IMR-90 (cell line): Measurements from ENCODE around the gene ME3. TPM values are rescaled to one million over a fixed set of nuclear protein-coding genes. Genes with fewer than 3 reads are reported as not detected.

ENCODE experiments used
- ATAC-seq: fragments of 200-7000 bp; cut with Tn5 transposase; 2 replicates; pipeline ENCODE4 v1.9.1; 2020; ENCODE audit warnings: low read depth, mild to moderate bottlenecking, moderate library complexity
- BruUV-seq: library from RNA; stranded (reverse); fragments of 400-500 nt; replicated peaks from 2 replicates; lab custom pipeline; 2021; lab: Mats Ljungman, UMichigan
- CTCF ChIA-PET: fragments of 300-600 bp; formaldehyde crosslinking; extraction: SDS; loops from one replicate; lab custom pipeline; 2021; ENCODE audit warnings: antibody characterized with exemption; lab: Yijun Ruan, JAX
- POLR2A ChIA-PET: fragments of 300-600 bp; sonication (Branson Sonifier 250); formaldehyde crosslinking; loops from one replicate; lab custom pipeline; 2022; ENCODE audit warnings: antibody characterized with exemption; ENCODE audit not compliant: unreplicated experiment; lab: Charles Lee
- DNase-seq: peaks from one replicate; pipeline ENCODE4 v3.0.0; 2013
- H2AFZ ChIP-seq: replicated peaks from 2 replicates; pipeline ENCODE3; 2013; ENCODE audit warnings: low read length, mild to moderate bottlenecking; ENCODE audit not compliant: poor library complexity
- H2AK5ac ChIP-seq: 2 replicates; pipeline ENCODE4 v1.6.1; 2013; ENCODE audit warnings: low read depth, low read length, inconsistent platforms
- H2AK9ac ChIP-seq: replicated peaks from 2 replicates; pipeline ENCODE3; 2013; ENCODE audit warnings: mild to moderate bottlenecking, low read depth, low read length, moderate library complexity; ENCODE audit not compliant: poor library complexity
- H2BK120ac ChIP-seq: 2 replicates; pipeline ENCODE4 v1.6.1; 2013; ENCODE audit warnings: low read depth, low read length, inconsistent platforms
- H2BK15ac ChIP-seq: 3 replicates; pipeline ENCODE4 v1.6.1; 2013; ENCODE audit warnings: low read depth, low read length, inconsistent platforms
- H2BK20ac ChIP-seq: 2 replicates; pipeline ENCODE4 v1.6.1; 2013; ENCODE audit warnings: low read depth, mild to moderate bottlenecking, inconsistent platforms, low read length, moderate library complexity
- H2BK5ac ChIP-seq: 2 replicates; pipeline ENCODE4 v1.6.1; 2013; ENCODE audit warnings: mild to moderate bottlenecking, low read depth, low read length, inconsistent platforms; ENCODE audit not compliant: poor library complexity, severe bottlenecking
- H3K14ac ChIP-seq: replicated peaks from 2 replicates; pipeline ENCODE4 v1.6.1; 2013; ENCODE audit warnings: low read depth, low read length, inconsistent platforms
- H3K18ac ChIP-seq: 2 replicates; pipeline ENCODE4 v1.6.1; 2013; ENCODE audit warnings: low read depth, low read length, control low read depth
- H3K23ac ChIP-seq: 2 replicates; pipeline ENCODE4 v1.6.1; 2013; ENCODE audit warnings: low read depth, low read length, inconsistent platforms
- H3K27ac ChIP-seq: 2 replicates; pipeline ENCODE4 v1.5.1; 2013; ENCODE audit warnings: mild to moderate bottlenecking, control low read depth, low read length; ENCODE audit not compliant: insufficient read depth
- H3K27me3 ChIP-seq: 2 replicates; pipeline ENCODE4 v1.6.1; 2013; ENCODE audit warnings: low read length; ENCODE audit not compliant: control insufficient read depth, insufficient read depth
- H3K36me3 ChIP-seq: 2 replicates; pipeline ENCODE4 v1.6.1; 2013; ENCODE audit warnings: low read length, mixed read lengths; ENCODE audit not compliant: control insufficient read depth, insufficient read depth
- H3K4ac ChIP-seq: 2 replicates; pipeline ENCODE4 v1.6.1; 2013; ENCODE audit warnings: low read depth, low read length, inconsistent platforms
- H3K4me1 ChIP-seq: 2 replicates; pipeline ENCODE4 v1.6.1; 2013; ENCODE audit warnings: low read length, mixed read lengths; ENCODE audit not compliant: control insufficient read depth, insufficient read depth
- H3K4me2 ChIP-seq: 2 replicates; pipeline ENCODE4 v1.6.1; 2013; ENCODE audit warnings: low read depth, mild to moderate bottlenecking, control low read depth, low read length, moderate library complexity
- H3K4me3 ChIP-seq: 2 replicates; pipeline ENCODE4 v1.5.1; 2013; ENCODE audit warnings: low read depth, mild to moderate bottlenecking, control low read depth, low read length, moderate library complexity; ENCODE audit not compliant: insufficient read depth
- H3K56ac ChIP-seq: 2 replicates; pipeline ENCODE4 v1.6.1; 2013; ENCODE audit warnings: low read length, inconsistent platforms; ENCODE audit not compliant: insufficient read depth; ENCODE audit errors: extremely low read depth
- H3K79me1 ChIP-seq, 2 experiments: 2 replicates each; pipeline ENCODE4 v1.6.1; 2013; ENCODE audit warnings: low read length in 2 of 2, inconsistent platforms in 1 of 2, low read depth in 1 of 2
- H3K9ac ChIP-seq: 2 replicates; pipeline ENCODE4 v1.6.1; 2013; ENCODE audit warnings: low read depth, low read length, control low read depth
- H3K9me1 ChIP-seq: 2 replicates; pipeline ENCODE4 v1.6.1; 2013; ENCODE audit warnings: low read length, inconsistent platforms; ENCODE audit not compliant: insufficient read depth
- H3K9me3 ChIP-seq: 2 replicates; pipeline ENCODE4 v1.6.1; 2013; ENCODE audit warnings: low read length; ENCODE audit not compliant: control insufficient read depth, insufficient read depth
- H4K20me1 ChIP-seq: 2 replicates; pipeline ENCODE4 v1.6.1; 2013; ENCODE audit warnings: low read length, inconsistent platforms; ENCODE audit not compliant: insufficient read depth
- H4K5ac ChIP-seq: 2 replicates; pipeline ENCODE4 v1.6.1; 2013; ENCODE audit warnings: mild to moderate bottlenecking, low read depth, low read length, control low read depth
- H4K8ac ChIP-seq, 2 experiments: 2 replicates each; pipeline ENCODE4 v1.6.1; 2013; ENCODE audit warnings: low read depth in 2 of 2, low read length in 2 of 2, control low read depth in 1 of 2, inconsistent platforms in 1 of 2
- H4K91ac ChIP-seq: 2 replicates; pipeline ENCODE4 v1.6.1; 2013; ENCODE audit warnings: low read depth, low read length, inconsistent platforms; ENCODE audit not compliant: insufficient read depth
- BHLHE40 ChIP-seq: fragments of 150-350 bp; IDR thresholded peaks from 2 replicates; pipeline ENCODE4 v1.6.1; 2016; ENCODE audit warnings: mild to moderate bottlenecking, low read depth, low read length
- CEBPB ChIP-seq: IDR thresholded peaks from 2 replicates; pipeline ENCODE4 v1.6.1; 2012; ENCODE audit warnings: low read depth, low read length, improper control_type of control experiment
- CHD1 ChIP-seq: IDR thresholded peaks from 2 replicates; pipeline ENCODE4 v1.6.1; 2012; ENCODE audit warnings: low read depth, low read length, improper control_type of control experiment
- CTCF ChIP-seq: conservative IDR thresholded peaks from 2 replicates; pipeline ENCODE4 v1.5.1; 2012; ENCODE audit warnings: mild to moderate bottlenecking, low read depth, low read length, improper control_type of control experiment
- ELK1 ChIP-seq: fragments of 150-350 bp; IDR thresholded peaks from 2 replicates; pipeline ENCODE4 v1.6.1; 2016; ENCODE audit warnings: low read depth, mild to moderate bottlenecking, low read length, moderate library complexity, borderline replicate concordance
- FOS ChIP-seq: fragments of 150-350 bp; IDR thresholded peaks from 2 replicates; pipeline ENCODE4 v1.6.1; 2016; ENCODE audit warnings: low read depth, low read length
- MAFK ChIP-seq: IDR thresholded peaks from 2 replicates; pipeline ENCODE4 v1.6.1; 2012; ENCODE audit warnings: low read depth, low read length, improper control_type of control experiment
- MAZ ChIP-seq: IDR thresholded peaks from 2 replicates; pipeline ENCODE4 v1.6.1; 2012; ENCODE audit warnings: low read depth, mild to moderate bottlenecking, low read length, improper control_type of control experiment, moderate library complexity, borderline replicate concordance
- MXI1 ChIP-seq: IDR thresholded peaks from 2 replicates; pipeline ENCODE4 v1.6.1; 2012; ENCODE audit warnings: low read depth, mild to moderate bottlenecking, low read length, moderate library complexity, borderline replicate concordance
- NFE2L2 ChIP-seq: fragments of 150-350 bp; IDR thresholded peaks from 2 replicates; pipeline ENCODE4 v1.6.1; 2016; ENCODE audit warnings: low read depth, mild to moderate bottlenecking, low read length
- POLR2A ChIP-seq: IDR thresholded peaks from 2 replicates; pipeline ENCODE4 v1.6.1; 2012; ENCODE audit warnings: mild to moderate bottlenecking, low read depth, low read length
- RAD21 ChIP-seq: IDR thresholded peaks from 2 replicates; pipeline ENCODE4 v1.6.1; 2012; ENCODE audit warnings: low read length, improper control_type of control experiment
- RCOR1 ChIP-seq: IDR thresholded peaks from 2 replicates; pipeline ENCODE4 v1.6.1; 2012; ENCODE audit warnings: mild to moderate bottlenecking, low read length, improper control_type of control experiment; ENCODE audit not compliant: insufficient replicate concordance
- SMC3 ChIP-seq: fragments of 150-350 bp; IDR thresholded peaks from 2 replicates; pipeline ENCODE4 v1.6.1; 2016; ENCODE audit warnings: low read depth, mild to moderate bottlenecking, antibody characterized with exemption, low read length, moderate library complexity
- USF2 ChIP-seq: fragments of 150-350 bp; IDR thresholded peaks from 2 replicates; pipeline ENCODE4 v1.6.1; 2017; ENCODE audit warnings: mild to moderate bottlenecking, antibody characterized with exemption, low read length, low read depth
- WGBS, 2 experiments: methylation state at CpG; one replicate each; pipeline versions ENCODE4 v1.1.5 to v1.1.7; 2013; ENCODE audit warnings: missing lambda C conversion rate in 2 of 2; ENCODE audit not compliant: insufficient read length in 1 of 2; ENCODE audit errors: extremely low coverage in 2 of 2; 5-methylcytosine and 5-hydroxymethylcytosine counted together
- dilution Hi-C: fragments of 300-500 bp; cut with HindIII; formaldehyde crosslinking; loops from one replicate; pipeline ENCODE4 v1.14.3; 2018; ENCODE audit warnings: low sequenced_read_pairs; ENCODE audit not compliant: unreplicated experiment
- in situ Hi-C: fragments of 300-500 bp; cut with MboI; formaldehyde crosslinking; loops from 3 replicates; pipeline ENCODE4 v1.14.3; 2019; ENCODE audit warnings: low sequenced_read_pairs, inconsistent platforms, mixed read lengths
- intact Hi-C: fragments of 100-400 bp; cut with micrococcal nuclease; formaldehyde crosslinking; loops from 2 replicates; pipeline ENCODE4 v1.10.0; 2022
- polyA plus RNA-seq, 3 experiments: library from polyadenylated mRNA; depleted of rRNA; stranded (reverse); fragments of >200 nt; gene quantifications; 2 replicates each; pipeline ENCODE4 v1.2.3, GENCODE V29; 2012; ENCODE audit warnings: low replicate concordance in 1 of 3
- total RNA-seq: library from RNA; depleted of rRNA; stranded (reverse); fragments of >200 nt; gene quantifications from 2 replicates; pipeline ENCODE4 v1.2.3, GENCODE V29; 2012

Gene ME3
- total and polyA plus RNA-seq, 2 of the 4 experiments (the other 2 are of a cell fraction) = 7.8 to 9.0 TPM

- H2BK120ac ChIP-seq = no peak overlapping the region; the same call in 1 of the 2 replicates
- DNase-seq (peak; percentile 62), ATAC-seq (peak; percentile 57)
- no peak overlapping the region for H3K4me2 ChIP-seq
- ChIA-PET POLR2A (interaction anchor here (0.6 kb wide), 1 partner anchor 83 kb away, joined by 3 read pairs; no protein-coding TSS in a partner anchor), CTCF (interaction anchor here (1.1 kb wide), 1 partner anchor 28 kb away, joined by 3 read pairs; no protein-coding TSS in a partner anchor)
- H3K4me3 ChIP-seq = no peak overlapping the region
- H4K20me1 ChIP-seq = no peaks in the 10 kb centered on the region
- peak overlapping the region; percentile 83; the same call in 1 of the 3 replicates for H2BK15ac ChIP-seq
- H2AFZ ChIP-seq = no peak overlapping the region
- H3K36me3 ChIP-seq = no peaks in the 10 kb centered on the region
- H3K18ac ChIP-seq = no peak overlapping the region
- no peak overlapping the region for H2AK9ac ChIP-seq
- H3K9me3 ChIP-seq = no peaks in the 10 kb centered on the region
- H3K4me1 ChIP-seq = peaks cover 13% of the 10 kb centered on the region
- H3K23ac ChIP-seq = no peak overlapping the region
- no peak overlapping the region; a peak in 1 of 4 replicates for H4K8ac ChIP-seq
- H4K5ac ChIP-seq = no peak overlapping the region
- H3K14ac ChIP-seq = no peak overlapping the region
- no peaks in the 10 kb centered on the region for H3K27me3 ChIP-seq
- H2BK5ac ChIP-seq = peak overlapping the region; percentile 55
- no peak overlapping the region for H3K9ac ChIP-seq
- in situ Hi-C loops (no loop called here), intact Hi-C loops (no loop called here), dilution Hi-C loops (no loop called here)
- H3K9me1 ChIP-seq = peaks cover 11% of the 10 kb centered on the region
- H3K4ac ChIP-seq = no peak overlapping the region
- H4K91ac ChIP-seq = no peak overlapping the region
- H2BK20ac ChIP-seq = no peak overlapping the region; the same call in 1 of the 2 replicates
- H2AK5ac ChIP-seq = no peak overlapping the region
- no peaks in the 10 kb centered on the region for H3K79me1 ChIP-seq
- BruUV-seq = no TSS peak
- TF ChIP-seq ELK1 (no peak), MAFK (no peak), MXI1 (no peak), CTCF (no peak), MAZ (no peak), SMC3 (no peak), FOS (no peak), BHLHE40 (no peak), RCOR1 (no peak), RAD21 (no peak), NFE2L2 (no peak), USF2 (no peak), CHD1 (no peak), POLR2A (no peak), CEBPB (no peak)
- H3K56ac ChIP-seq = no peak overlapping the region
- no CpG with 5 or more reads among the region's 1 CpG for WGBS, 2 experiments
- H3K27ac ChIP-seq = no peak overlapping the region
Measured at GRCh38 chr11:86722006-86722405, 49.6 kb upstream of the ME3 start.
